Measurements from ENCODE around the gene KCNC4.

The KCNC4 gene

DNA sequence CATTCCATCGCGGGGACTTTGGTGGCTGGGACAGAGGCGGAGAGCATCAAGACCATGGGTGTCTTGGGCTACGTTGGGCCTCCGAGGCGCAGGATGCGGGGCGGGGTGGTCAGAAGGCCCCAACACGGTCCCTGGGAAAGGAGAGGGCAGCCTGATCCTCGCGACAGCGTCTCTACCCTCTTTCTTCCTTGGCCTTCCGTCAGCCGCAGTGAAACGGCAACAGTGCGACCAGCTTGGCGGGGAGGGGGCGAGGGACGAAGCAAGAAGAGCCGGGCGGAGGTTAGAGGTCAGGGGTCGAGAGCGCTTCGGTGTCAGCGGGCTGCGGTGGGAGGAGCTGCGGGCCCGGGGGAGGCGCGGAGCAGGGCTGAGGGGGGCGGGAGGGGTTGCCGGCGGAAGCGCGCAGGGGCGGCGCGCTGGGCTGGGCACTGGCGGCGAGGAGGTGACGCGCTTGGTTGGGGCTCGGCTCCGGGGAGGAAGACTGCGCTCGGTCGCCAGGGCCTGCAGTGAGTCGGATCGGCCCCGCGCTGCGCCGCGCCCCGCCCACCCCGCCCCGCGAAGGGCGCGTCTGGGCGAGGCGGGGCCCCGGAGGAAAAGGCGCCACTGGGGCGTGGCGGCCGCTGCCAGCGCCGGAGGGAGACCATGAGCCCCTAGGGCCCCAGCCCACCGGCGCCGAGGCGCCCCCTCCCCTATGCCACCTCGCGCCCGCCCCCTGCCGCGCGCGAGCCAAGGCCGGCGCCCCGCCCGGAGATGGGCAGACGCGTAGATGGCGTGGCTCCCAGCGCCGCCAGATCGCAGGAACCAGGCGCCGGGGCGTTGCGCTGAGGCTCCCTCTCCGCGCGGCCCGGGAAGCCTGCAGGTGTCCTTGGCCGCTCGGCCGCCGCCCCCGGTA lies at the start of gene KCNC4:
KCNC4 (plus strand) TSS at position 600 of the 889 bp plus-strand sequence. CDS start 1,186 bp downstream, outside the sequence.
- DNase-seq = peak; percentile 92

DNA sequence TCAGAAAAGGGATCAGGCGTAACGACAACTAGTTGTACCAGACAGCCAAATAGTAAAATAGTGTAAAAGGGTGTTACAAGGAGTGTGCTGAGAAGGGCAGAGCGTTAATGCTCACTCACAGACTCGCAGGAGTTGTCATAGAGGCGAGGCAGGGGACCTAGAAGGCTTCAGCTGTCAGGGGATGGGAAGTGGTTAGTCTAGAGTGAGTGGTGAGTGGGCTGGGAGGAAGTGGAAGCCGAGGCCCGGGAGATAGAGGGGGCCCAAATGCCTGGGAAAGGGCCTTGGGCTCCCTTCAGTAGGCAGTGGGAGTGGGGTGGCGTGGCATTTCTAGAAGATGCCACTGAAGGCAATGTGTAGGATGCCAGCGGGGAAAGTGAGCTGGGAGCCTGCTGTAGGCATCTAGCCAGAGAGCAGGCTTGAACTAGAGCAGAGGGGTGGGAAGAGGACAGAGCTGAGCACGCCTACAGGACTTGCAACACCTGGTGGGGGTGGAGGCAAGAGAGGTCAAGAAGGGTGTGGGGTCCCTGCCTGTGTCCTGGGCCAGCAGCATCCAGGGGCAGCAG lies 49.5 kb upstream of the KCNC4 start:
- no peak for DNase-seq

DNA sequence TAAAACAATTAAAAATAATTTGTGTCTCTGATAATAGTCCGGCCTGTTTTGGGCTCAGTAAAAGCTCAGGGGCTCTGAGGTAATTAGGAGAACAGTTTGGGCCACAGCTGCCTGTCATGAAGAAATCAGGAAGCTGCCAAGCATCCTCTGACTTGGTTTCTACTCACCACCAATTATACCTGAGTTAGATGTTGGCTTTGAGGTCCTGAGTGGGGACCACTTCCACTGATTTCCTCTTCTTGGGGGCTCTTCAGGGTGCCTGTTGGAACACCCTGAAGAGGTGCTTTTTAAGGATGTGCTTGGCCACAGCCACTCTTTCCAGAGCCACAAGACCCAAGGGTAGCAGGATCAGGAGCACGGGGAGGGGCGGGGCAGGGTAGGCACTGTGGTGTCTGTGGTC lies 48.9 kb upstream of the KCNC4 start:
- DNase-seq = no peak

DNA sequence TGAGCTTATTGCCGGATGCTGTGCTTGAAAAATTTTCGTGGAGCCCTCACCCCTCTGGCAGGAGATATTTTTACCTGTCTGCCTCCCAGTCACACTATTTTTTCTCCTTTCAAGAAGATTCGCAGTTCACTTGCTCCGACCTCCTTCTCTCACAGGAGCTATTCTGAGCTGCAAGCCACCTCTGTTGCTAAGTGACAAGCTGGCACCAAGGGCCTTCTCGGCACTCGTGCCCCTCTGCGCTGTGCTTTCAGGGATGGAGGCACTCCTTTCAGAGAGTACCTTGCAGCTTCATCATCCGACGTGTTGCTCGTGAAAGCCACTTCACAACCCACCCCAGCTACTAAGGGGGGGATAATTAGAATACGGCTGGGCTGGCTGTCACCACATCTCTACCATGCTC lies 48.3 kb upstream of the KCNC4 start:
- DNase-seq = no peak

DNA sequence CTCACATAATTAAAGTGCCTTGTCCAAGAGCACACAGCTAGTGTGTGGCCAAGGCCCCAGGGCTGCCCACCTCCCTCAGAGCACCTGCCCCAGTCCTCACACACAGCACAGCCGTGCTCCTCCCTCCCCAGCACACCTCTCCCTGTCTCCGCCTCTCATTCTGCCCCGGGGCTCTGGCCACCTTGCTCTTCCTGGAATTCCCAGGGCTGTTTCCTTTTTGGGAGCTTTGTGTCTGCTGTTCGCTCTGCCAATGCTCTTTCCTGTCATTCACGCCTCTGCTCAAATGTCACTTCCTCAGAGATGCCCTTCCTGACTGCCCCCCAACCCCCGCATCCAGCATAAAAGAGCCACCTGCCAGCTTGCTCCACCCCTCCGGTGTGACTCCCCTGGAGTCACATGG lies 46.5 kb upstream of the KCNC4 start:
- no peak for DNase-seq

DNA sequence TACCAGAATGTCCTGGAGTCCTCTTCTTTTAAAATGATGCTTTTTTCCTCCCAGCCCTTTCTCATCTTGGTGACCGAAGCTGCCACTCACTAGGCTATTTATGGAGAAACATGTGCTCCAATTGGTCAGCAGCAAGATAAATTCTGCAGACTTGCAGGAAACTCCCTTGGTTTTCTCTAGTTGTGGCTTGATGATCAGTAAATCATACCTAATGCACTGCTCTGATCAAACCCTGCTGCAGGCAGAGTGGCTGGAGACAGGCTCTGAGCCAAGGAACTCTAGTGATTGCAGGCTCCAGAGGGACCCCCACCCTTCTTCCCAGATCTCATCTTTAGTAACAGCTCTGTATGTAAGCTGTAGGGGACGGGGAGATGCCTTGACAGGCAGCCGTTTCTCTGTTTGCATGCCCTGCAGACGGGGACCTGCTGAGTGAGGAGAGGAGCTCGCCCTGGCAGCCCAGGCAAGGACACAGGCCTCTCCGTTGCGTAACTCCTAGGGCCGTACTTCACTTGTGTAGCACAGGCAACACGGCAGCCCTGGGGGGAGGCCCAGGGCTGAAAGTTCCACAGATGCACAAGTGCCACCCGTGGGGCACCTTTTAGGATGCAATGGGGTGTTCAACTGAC lies 45.3 kb upstream of the KCNC4 start:
- no peak for DNase-seq

DNA sequence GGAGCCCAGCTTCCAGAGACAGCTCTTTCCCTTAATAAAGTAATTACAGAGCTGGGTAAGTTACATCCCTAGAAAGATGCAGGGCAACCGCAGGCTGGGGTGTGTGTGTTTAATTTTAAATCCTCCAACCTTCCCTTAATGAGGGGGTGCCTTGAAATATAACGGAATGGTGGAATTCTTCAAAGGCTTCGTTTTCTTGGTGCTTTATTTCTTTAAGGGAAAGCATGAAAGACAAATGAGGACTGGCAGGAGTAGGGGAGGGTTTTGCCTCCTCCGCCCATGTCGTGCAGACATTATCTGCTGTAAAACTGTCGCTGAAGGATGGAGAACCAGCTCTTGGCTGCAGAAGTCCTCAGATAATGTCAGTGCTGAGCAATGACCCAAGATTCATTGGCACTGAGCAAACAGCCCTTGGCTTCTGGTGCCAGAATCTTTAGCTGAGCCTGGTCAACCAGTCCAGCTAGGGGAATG lies 44.3 kb upstream of the KCNC4 start:
- no peak for DNase-seq

DNA sequence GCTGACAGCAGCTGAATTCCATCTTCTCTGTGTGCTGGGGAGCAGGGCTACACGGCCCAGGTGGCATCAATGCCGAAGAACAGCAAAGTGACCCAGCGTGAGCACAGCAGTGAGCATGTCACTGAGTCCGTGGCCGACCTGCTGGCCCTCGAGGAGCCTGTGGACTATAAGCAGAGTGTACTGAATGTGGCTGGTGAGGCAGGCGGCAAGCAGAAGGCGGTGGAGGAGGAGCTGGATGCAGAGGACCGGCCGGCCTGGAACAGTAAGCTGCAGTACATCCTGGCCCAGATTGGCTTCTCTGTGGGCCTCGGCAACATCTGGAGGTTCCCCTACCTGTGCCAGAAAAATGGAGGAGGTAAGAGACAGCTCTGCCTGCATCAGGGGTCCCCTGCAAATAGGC lies 43.3 kb upstream of the KCNC4 start:
- no peak for DNase-seq

DNA sequence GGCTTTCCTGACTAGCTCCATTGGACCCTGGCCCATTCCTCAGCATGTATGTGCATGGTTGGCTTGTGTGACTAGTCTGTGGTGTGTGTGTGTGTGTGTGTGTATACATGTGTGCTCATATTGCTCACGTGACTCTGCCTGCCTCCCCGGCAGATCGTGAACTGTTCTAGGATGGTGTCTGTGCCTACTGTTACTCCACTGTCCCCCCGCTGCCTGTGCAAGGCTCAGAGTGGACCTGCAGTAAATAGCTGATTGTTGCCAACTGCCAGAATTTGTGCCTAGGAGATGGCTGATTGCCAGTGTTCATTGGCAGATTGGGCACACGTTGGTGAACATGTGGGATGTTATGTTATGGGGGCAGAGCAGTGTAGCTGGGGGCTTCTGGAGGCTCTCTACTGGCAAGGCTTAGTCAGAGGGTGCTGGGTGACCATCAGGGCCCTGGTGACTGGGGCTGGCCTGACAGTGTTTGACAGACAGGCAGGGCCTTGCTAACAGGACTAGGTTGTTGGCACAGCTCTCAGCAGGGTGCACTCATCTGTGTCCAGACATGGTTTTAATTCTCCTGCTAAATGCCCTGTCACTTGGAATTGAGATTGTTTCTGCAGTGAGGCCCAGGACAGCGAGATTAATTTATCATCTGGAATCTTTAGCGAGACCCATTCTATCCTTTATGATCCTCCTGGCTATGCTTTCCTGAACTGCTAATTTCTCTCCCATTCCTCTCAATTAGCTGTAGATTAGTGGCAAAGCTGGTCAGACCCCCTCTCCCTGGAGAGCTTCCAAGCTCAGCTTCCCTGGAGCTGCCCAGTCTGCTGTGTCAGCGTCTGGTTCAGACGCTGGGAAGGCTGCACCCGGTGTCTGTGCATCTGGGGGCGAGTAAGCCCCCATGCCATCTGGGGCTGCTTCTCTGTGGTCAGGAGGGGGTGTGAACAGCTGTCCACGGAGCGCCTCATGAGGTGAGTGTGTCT lies 39.1 kb upstream of the KCNC4 start:
- no peak for DNase-seq

DNA sequence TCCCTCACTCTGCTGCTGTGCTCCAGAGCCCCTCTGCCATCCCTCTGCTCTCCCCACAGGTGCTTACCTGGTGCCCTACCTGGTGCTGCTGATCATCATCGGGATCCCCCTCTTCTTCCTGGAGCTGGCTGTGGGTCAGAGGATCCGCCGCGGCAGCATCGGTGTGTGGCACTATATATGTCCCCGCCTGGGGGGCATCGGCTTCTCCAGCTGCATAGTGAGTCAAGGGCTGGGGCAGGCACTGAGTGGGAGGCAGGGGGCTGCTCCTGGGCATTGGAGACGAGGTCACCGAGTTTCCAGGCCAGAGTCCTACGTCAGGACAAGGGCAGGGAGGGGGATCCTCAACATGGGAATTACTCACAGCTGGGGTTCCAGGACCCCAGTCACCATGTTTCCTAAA lies 38.1 kb upstream of the KCNC4 start:
- no peak for DNase-seq

DNA sequence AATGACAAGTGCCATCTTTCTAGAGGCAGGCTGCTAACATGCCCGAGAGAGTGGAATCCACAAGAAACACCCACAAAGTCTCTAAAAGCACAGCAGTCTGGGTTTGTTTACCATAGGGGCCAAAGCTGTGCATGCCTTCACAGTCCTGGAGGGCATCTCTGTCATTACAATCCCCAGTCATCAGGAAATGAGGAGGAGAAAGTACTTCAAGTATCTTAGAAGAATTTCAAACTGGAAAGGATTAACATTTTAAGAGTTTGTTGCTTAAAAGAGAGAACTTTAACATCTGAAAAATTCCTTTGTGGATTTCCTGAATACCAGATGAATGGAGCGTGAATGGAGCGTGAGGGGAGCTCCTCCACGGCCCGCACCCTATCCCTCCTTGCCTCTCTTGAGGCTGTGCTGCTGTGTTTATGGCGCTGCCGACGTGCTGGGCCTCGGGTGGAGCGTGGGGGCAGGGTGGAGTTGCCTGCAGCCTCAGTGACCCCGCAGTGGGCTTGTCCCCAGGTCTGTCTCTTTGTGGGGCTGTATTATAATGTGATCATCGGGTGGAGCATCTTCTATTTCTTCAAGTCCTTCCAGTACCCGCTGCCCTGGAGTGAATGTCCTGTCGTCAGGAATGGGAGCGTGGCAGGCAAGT lies 36.5 kb upstream of the KCNC4 start:
- no peak for DNase-seq

DNA sequence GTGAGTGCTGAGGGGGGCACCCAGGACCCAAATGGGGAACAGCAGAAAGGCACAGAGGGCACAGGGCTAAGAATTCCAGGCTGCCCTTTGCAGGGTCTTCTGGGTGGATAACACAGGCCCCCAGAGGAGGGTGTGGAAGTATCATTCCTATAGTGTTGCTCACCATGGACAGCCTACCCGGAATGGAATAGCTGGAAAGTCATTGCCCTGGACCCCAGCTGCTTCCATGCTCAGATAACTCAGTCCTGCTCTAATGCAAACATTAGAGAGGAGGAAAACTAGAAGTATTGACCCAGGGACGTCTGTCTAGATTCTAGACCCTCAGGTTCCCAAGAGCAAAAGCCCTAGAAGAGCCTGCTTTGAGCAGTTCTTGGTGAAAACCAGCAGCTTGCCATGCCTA lies 35.2 kb upstream of the KCNC4 start:
- no peak for DNase-seq

DNA sequence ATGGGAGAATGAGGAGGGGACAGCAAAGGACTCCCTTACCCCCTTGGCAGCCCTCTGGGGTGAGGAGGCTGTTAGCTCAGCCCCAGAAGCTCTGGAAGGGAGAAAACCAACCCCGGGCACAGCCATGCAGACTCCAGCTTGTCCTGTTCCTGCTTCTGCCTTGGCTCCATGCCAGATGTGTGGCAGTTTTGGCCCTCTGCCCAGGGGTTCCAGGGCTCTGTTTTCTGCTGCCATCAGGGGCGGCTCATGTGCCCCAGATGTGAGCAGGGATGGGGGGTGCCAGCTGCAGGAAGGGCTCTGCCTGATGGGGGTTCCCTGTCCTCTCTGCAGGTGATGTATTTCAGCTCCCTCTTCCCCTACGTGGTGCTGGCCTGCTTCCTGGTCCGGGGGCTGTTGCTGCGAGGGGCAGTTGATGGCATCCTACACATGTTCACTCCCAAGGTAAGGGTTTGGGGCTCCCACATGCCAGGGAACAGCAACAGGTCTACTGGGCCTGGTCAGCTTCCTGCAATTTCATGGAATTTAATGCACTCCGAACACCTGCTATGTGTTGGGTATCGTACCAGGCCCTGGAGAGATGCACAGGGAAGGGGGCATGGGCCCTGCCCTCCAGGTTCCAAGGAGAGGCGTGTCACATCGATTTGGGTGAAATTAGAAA lies 33.7 kb upstream of the KCNC4 start:
- no peak for DNase-seq

DNA sequence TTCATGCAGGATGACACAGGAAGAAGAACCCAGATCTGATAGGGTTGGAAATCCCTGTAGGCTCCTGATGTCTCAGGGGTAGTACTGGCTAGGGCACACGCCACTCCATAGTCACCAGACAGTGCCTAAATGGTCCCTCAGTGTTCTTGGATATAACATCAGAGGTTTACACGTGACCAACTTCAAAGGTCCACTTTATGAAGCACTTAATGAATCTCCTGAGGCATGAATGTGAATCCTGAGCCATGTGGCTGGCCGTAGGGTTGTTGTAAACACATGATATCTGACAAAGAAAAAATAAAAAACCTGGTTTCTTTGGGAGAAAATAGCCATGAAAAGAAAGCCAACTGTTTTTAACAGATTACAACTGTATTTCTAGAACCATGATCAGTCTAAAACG lies 32.3 kb upstream of the KCNC4 start:
- no peak for DNase-seq

DNA sequence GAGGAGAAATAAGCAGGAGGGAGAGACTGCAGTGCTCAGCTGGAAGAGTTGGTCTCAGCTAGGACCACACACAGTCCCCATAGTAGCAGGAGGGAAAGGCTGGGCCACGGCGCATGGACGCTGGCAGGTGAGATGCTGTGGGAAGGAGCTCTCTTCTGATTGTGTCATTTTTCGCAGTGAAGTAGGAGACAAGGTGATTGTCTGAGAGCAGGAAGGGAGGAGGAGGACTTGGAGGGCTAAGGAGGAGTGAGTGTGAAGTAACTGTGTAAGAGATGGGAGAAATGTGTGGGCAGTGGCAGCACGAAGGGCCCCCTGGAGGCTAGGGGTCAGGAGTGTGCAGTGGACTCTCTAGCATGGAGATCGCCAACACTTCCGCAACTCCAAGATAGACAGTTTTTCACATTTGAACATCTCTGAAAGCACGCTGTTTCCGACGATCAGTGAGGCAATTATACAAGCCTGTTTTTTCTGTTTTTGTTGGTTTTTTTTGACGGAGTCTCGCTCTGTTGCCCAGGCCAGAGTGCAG lies 26.4 kb upstream of the KCNC4 start:
- no peak for DNase-seq

DNA sequence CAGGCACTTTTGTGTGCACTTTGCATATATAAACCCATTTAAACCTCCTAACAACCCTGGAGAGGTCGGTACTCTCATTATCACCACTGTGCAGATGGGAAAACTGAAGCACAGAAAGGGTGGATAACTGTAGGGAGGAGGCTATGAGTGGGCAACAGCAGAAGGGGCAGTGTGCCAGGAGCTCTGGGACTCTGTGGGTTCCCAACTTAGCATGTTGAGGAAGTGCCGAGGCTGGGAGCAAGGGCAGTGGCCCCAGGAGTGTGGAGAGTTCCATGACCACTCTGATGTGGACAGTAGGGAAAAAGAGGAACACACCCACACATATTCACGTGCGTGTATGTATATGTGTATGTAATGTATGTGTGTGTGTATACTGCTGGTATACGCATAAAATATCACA lies 25.7 kb upstream of the KCNC4 start:
- no peak for DNase-seq

DNA sequence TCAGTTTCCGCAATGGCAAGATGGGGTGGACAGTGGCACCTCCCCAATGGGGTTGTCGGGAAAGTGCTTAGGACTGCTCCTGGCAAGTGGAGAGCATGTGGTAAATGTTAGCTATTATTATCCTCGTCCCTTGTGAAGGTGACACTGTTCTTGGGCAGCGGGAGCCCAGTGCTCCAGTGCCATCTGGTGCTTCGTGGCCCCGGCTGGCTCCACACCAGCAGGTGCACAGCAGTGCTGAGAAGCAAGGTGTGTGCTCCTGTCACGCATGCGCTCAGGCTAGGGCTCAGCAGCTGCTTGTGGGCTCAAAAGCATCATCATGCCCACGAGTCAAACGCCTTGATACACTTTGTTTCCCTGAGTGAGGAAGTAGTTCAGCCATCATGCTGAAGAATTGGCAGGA lies 24.9 kb upstream of the KCNC4 start:
- DNase-seq = no peak

DNA sequence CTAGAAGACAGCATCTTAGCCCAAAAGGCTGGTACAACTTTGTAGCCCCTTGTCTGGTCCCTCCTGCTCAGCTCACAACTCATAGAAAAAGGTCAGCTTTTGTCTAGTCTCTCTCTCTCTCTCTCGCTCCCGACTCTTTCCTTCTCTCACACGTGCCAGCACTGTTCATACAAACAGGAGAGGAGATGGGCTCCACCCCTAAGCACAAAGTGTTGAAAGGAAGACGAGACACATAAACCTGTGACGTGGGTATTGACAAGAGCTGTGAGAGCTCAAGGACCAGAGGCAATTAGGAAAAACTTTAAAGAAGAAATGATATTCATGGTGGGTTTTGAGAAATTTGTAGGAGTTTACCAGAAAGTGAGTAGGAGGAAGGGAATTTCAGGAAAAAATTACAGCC lies 23.6 kb upstream of the KCNC4 start:
- no peak for DNase-seq

DNA sequence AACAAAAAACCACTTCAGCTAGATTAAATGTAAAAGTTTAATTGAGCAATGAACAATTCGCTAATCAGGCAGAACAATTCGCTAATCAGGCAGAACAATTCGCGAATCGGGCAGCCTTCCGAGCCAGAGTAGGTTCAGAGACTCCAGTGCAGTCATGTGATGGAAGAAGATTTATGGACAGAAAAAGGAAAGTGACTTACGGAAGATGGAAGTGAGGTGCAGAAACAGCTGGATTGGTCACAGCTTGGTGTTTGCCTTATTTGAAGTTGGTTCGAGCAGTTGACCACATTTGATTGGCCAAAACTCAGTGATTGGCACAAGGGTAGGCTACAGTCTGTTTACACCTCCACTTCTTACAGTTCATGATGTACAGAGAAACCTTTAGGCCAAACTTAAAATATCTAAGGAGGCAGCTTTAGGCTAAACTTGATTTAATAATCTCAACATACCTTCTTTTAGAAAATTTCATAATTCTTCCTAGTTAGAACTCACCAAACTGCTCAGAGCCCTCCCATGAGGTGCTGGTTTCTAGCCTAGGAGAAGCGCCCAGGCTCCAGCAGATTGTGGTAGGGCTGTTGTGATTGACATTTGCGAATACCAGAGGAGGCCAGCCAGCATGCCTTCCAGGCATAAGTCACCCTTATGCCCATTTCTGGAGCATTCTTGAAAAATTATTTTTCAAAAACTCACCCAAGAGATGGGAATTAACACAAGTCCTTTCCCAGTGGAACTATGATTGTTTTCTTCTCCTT lies 22.8 kb upstream of the KCNC4 start:
- no peak for DNase-seq

DNA sequence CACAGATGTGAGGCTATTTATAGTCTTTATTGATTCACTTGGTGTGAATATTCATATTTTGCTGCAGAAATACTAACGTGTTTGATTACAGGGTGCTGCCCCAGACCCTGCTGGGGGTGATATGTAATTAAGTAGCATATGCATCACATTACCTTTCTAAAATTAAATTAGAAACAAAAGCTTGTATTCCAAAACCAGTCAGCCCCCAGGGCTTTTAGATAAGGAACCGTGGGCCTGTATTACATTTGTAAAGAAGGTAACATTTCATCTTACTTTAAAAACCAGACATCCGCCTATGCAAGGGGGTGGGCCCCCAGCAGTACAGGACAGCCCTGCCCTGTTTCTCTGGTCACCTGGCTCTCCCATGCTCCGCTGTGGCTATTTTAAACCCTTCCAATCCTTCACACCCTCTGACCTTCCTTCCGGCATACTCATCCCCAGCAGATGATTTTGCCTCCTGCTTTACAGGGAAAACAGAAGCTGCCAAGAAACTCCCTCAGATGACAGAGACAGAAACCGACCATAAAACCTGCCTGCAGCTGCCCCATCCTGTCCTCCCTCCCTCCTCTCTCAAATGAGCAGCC lies 22.0 kb upstream of the KCNC4 start:
- no peak for DNase-seq
